GM12878 (cell line): ENCODE measurements around the gene CLPSL1.

Source experiments
- EP300 ChIP-seq, 2 experiments: fragments of 150-350 bp in 1 of 2; IDR thresholded peaks; 2 replicates each; pipeline ENCODE4 v1.6.1; 2011 to 2012; ENCODE audit warnings: low read depth in 2 of 2, low read length in 2 of 2, borderline replicate concordance in 1 of 2, improper control_type of control experiment in 1 of 2, inconsistent platforms in 1 of 2; ENCODE audit not compliant: control insufficient read depth in 1 of 2
- EZH2 ChIP-seq: IDR thresholded peaks from 2 replicates; pipeline ENCODE4 v1.6.1; 2012; ENCODE audit warnings: low read depth, mild to moderate bottlenecking, control low read depth, inconsistent platforms, low read length, borderline replicate concordance; ENCODE audit not compliant: control insufficient read depth
- HCFC1 ChIP-seq: fragments of 150-350 bp; IDR thresholded peaks from 2 replicates; pipeline ENCODE4 v1.6.1; 2014; ENCODE audit warnings: low read length
- POLR2A ChIP-seq: IDR thresholded peaks from 2 replicates; pipeline ENCODE4 v1.6.1; 2011; ENCODE audit warnings: low read depth, mild to moderate bottlenecking, low read length
- POLR2AphosphoS2 ChIP-seq: IDR thresholded peaks from 2 replicates; pipeline ENCODE4 v1.6.1; 2011; ENCODE audit warnings: low read depth, mild to moderate bottlenecking, low read length, improper control_type of control experiment, moderate library complexity
- USF1 ChIP-seq: IDR thresholded peaks from 2 replicates; pipeline ENCODE4 v1.6.1; 2011; ENCODE audit warnings: borderline replicate concordance, low read depth, mild to moderate bottlenecking, moderate library complexity, mixed read lengths, low read length; ENCODE audit not compliant: insufficient read depth; ENCODE audit errors: extremely low read length
- ZBED1 ChIP-seq: IDR thresholded peaks from 2 replicates; pipeline ENCODE4 v1.6.1; 2016; ENCODE audit warnings: borderline replicate concordance
- TF ChIP-seq, protein P1 (sequence below): IDR thresholded peaks from 2 replicates; pipeline ENCODE4 v1.6.1; 2012; ENCODE audit warnings: improper control_type of control experiment, low read depth, low read length; ENCODE audit not compliant: insufficient replicate concordance
- TF ChIP-seq, protein P2 (sequence below), 3 experiments: IDR thresholded peaks in 2 of 3; conservative IDR thresholded peaks in 1 of 3; 2 replicates each; pipeline ENCODE4 v1.5.1; 2011; ENCODE audit warnings: low read depth in 3 of 3, low read length in 3 of 3, mild to moderate bottlenecking in 3 of 3, control low read depth in 2 of 3, moderate library complexity in 2 of 3, inconsistent platforms in 1 of 3, mixed read lengths in 1 of 3; ENCODE audit not compliant: control insufficient read depth in 2 of 3, insufficient read depth in 1 of 3; ENCODE audit errors: extremely low read depth in 1 of 3

- TF ChIP-seq POLR2A (no peak), POLR2AphosphoS2 (no peak), EZH2 (no peak), HCFC1 (no peak), EP300 (IDR thresholded peaks at IDR 0.05; ENCODE audit: borderline replicate concordance in 1 of 2, control insufficient read depth in 1 of 2, low read depth in 2 of 2, low read length in 2 of 2) (no peak), USF1 (no peak), ZBED1 (no peak)
- TF ChIP-seq, protein P1, sequence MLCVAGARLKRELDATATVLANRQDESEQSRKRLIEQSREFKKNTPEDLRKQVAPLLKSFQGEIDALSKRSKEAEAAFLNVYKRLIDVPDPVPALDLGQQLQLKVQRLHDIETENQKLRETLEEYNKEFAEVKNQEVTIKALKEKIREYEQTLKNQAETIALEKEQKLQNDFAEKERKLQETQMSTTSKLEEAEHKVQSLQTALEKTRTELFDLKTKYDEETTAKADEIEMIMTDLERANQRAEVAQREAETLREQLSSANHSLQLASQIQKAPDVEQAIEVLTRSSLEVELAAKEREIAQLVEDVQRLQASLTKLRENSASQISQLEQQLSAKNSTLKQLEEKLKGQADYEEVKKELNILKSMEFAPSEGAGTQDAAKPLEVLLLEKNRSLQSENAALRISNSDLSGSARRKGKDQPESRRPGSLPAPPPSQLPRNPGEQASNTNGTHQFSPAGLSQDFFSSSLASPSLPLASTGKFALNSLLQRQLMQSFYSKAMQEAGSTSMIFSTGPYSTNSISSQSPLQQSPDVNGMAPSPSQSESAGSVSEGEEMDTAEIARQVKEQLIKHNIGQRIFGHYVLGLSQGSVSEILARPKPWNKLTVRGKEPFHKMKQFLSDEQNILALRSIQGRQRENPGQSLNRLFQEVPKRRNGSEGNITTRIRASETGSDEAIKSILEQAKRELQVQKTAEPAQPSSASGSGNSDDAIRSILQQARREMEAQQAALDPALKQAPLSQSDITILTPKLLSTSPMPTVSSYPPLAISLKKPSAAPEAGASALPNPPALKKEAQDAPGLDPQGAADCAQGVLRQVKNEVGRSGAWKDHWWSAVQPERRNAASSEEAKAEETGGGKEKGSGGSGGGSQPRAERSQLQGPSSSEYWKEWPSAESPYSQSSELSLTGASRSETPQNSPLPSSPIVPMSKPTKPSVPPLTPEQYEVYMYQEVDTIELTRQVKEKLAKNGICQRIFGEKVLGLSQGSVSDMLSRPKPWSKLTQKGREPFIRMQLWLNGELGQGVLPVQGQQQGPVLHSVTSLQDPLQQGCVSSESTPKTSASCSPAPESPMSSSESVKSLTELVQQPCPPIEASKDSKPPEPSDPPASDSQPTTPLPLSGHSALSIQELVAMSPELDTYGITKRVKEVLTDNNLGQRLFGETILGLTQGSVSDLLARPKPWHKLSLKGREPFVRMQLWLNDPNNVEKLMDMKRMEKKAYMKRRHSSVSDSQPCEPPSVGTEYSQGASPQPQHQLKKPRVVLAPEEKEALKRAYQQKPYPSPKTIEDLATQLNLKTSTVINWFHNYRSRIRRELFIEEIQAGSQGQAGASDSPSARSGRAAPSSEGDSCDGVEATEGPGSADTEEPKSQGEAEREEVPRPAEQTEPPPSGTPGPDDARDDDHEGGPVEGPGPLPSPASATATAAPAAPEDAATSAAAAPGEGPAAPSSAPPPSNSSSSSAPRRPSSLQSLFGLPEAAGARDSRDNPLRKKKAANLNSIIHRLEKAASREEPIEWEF = no peak
- TF ChIP-seq, protein P2, sequence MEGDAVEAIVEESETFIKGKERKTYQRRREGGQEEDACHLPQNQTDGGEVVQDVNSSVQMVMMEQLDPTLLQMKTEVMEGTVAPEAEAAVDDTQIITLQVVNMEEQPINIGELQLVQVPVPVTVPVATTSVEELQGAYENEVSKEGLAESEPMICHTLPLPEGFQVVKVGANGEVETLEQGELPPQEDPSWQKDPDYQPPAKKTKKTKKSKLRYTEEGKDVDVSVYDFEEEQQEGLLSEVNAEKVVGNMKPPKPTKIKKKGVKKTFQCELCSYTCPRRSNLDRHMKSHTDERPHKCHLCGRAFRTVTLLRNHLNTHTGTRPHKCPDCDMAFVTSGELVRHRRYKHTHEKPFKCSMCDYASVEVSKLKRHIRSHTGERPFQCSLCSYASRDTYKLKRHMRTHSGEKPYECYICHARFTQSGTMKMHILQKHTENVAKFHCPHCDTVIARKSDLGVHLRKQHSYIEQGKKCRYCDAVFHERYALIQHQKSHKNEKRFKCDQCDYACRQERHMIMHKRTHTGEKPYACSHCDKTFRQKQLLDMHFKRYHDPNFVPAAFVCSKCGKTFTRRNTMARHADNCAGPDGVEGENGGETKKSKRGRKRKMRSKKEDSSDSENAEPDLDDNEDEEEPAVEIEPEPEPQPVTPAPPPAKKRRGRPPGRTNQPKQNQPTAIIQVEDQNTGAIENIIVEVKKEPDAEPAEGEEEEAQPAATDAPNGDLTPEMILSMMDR (IDR thresholded peaks at IDR 0.05 in 2 of 3, conservative IDR thresholded peaks at IDR 0.05 in 1 of 3; ENCODE audit: control insufficient read depth in 2 of 3, extremely low read depth in 1 of 3, insufficient read depth in 1 of 3, low read depth in 3 of 3, low read length in 3 of 3) = no peak
These were observed 24.3 kb downstream of the CLPSL1 start, which contains the start of gene LHFPL5 for GRCh38 chr6:35804996-35805736.
